Stomach smooth muscle (tissue), 2 donors: ENCODE measurements around the gene NANOS3.
"Not testable (repeated sequence)": the region's sequence is repeated elsewhere in the genome, so short reads cannot be mapped to it uniquely, and the experiment has no call there.

Experiments
- H3K27ac ChIP-seq: one replicate; pipeline ENCODE4 v1.7.0; 2013; ENCODE audit warnings: mild to moderate bottlenecking, low read length, inconsistent platforms
- H3K27me3 ChIP-seq, 2 donors: one replicate each; pipeline ENCODE4 v1.7.0; 2013; ENCODE audit warnings: low read length in 2 of 2; ENCODE audit not compliant: insufficient read depth in 2 of 2, control insufficient read depth in 1 of 2
- H3K36me3 ChIP-seq, 2 donors: one replicate each; pipeline ENCODE4 v1.7.0; 2013; ENCODE audit warnings: low read length in 2 of 2; ENCODE audit not compliant: control insufficient read depth in 2 of 2, insufficient read depth in 2 of 2
- H3K4me1 ChIP-seq: one replicate; pipeline ENCODE4 v1.7.0; 2013; ENCODE audit warnings: low read length; ENCODE audit not compliant: control insufficient read depth, insufficient read depth
- H3K4me3 ChIP-seq, 2 donors: one replicate each; pipeline ENCODE4 v1.7.0; 2013; ENCODE audit warnings: low read length in 2 of 2
- H3K9ac ChIP-seq, 2 donors: one replicate each; pipeline ENCODE4 v1.7.0; 2013; ENCODE audit warnings: low read length in 2 of 2, mild to moderate bottlenecking in 1 of 2
- H3K9me3 ChIP-seq, 2 donors: one replicate each; pipeline ENCODE4 v1.7.0; 2013; ENCODE audit warnings: low read length in 2 of 2; ENCODE audit not compliant: control insufficient read depth in 2 of 2
- donor health status: healthy.
- donor health status: Pancreatic carcinoma.

Gene NANOS3

GRCh38 chr19:13914777-13915176 lies 37.8 kb downstream of the NANOS3 start:
- Histone ChIP-seq H3K27me3 (no peaks in the 10 kb centered on the region), H3K9ac (no peak overlapping the region), H3K4me3 (no peak overlapping the region), H3K27ac (no peak overlapping the region), H3K36me3 (peaks cover 22 to 26% of the 10 kb centered on the region in 2 donors), H3K9me3 (no peaks in the 10 kb centered on the region), H3K4me1 (no peaks in the 10 kb centered on the region)

- H3K27ac ChIP-seq = no peak overlapping the region
- peaks cover 28 to 32% of the 10 kb centered on the region in 2 donors for H3K36me3 ChIP-seq
- no peak overlapping the region for H3K9ac ChIP-seq
- no peaks in the 10 kb centered on the region for H3K4me1 ChIP-seq
- H3K4me3 ChIP-seq = no peak overlapping the region
- H3K27me3 ChIP-seq = no peaks in the 10 kb centered on the region
- H3K9me3 ChIP-seq = peaks cover 0 to 6% of the 10 kb centered on the region in 2 donors
Measured at GRCh38 chr19:13917888-13918406, 41.0 kb downstream of the NANOS3 start.

- Histone ChIP-seq H3K4me1 (no peaks in the 10 kb centered on the region), H3K9me3 (peaks cover 0 to 6% of the 10 kb centered on the region in 2 donors), H3K36me3 (peaks cover 24 to 34% of the 10 kb centered on the region in 2 donors), H3K4me3 (no peak overlapping the region), H3K9ac (no peak overlapping the region), H3K27ac (no peak overlapping the region), H3K27me3 (no peaks in the 10 kb centered on the region)
Measured at GRCh38 chr19:13918726-13919411, 41.9 kb downstream of the NANOS3 start.

- H3K4me1 ChIP-seq = no peaks in the 10 kb centered on the region
- H3K27ac ChIP-seq = no peak overlapping the region
- H3K4me3 ChIP-seq = no peak overlapping the region
- H3K9me3 ChIP-seq = peaks cover 0 to 6% of the 10 kb centered on the region in 2 donors
- H3K9ac ChIP-seq = no peak overlapping the region
- H3K36me3 ChIP-seq = peaks cover 21 to 37% of the 10 kb centered on the region in 2 donors
- no peaks in the 10 kb centered on the region for H3K27me3 ChIP-seq
Measured at GRCh38 chr19:13920524-13920923, 43.6 kb downstream of the NANOS3 start.

- no peak overlapping the region for H3K27ac ChIP-seq
- no peaks in the 10 kb centered on the region for H3K4me1 ChIP-seq
- peaks cover 20 to 33% of the 10 kb centered on the region in 2 donors for H3K36me3 ChIP-seq
- no peak overlapping the region for H3K9ac ChIP-seq
- H3K9me3 ChIP-seq = peaks cover 0 to 6% of the 10 kb centered on the region in 2 donors
- H3K27me3 ChIP-seq = no peaks in the 10 kb centered on the region
- H3K4me3 ChIP-seq = no peak overlapping the region
Measured at GRCh38 chr19:13920940-13921747, 44.2 kb downstream of the NANOS3 start.

- not testable (repeated sequence) for H3K27me3 ChIP-seq, H3K9me3 ChIP-seq, H3K4me1 ChIP-seq, H3K27ac ChIP-seq, H3K4me3 ChIP-seq, H3K9ac ChIP-seq
- H3K36me3 ChIP-seq = peaks cover 23 to 42% of the 10 kb centered on the region in 2 donors
Measured at GRCh38 chr19:13922118-13922517, 45.2 kb downstream of the NANOS3 start.

GRCh38 chr19:13923194-13923987 lies 46.5 kb downstream of the NANOS3 start:
- H3K27me3 ChIP-seq = no peaks in the 10 kb centered on the region
- H3K36me3 ChIP-seq = peaks cover 19 to 40% of the 10 kb centered on the region in 2 donors
- H3K27ac ChIP-seq = no peak overlapping the region
- peaks cover 0 to 6% of the 10 kb centered on the region in 2 donors for H3K9me3 ChIP-seq
- H3K4me1 ChIP-seq = no peaks in the 10 kb centered on the region
- no peak overlapping the region for H3K4me3 ChIP-seq
- no peak overlapping the region for H3K9ac ChIP-seq

- H3K36me3 ChIP-seq = peaks cover 14 to 34% of the 10 kb centered on the region in 2 donors
- H3K9me3 ChIP-seq = peaks cover 0 to 1% of the 10 kb centered on the region in 2 donors
- no peak overlapping the region for H3K4me3 ChIP-seq
- no peaks in the 10 kb centered on the region for H3K4me1 ChIP-seq
- no peak overlapping the region for H3K9ac ChIP-seq
- H3K27ac ChIP-seq = no peak overlapping the region
- no peaks in the 10 kb centered on the region for H3K27me3 ChIP-seq
Measured at GRCh38 chr19:13926010-13926409, 49.1 kb downstream of the NANOS3 start.

GRCh38 chr19:13926715-13927114 lies 49.8 kb downstream of the NANOS3 start:
- Histone ChIP-seq H3K4me3 (no peak overlapping the region), H3K36me3 (peaks cover 12 to 29% of the 10 kb centered on the region in 2 donors), H3K9me3 (no peaks in the 10 kb centered on the region), H3K27me3 (no peaks in the 10 kb centered on the region), H3K27ac (no peak overlapping the region), H3K9ac (no peak overlapping the region), H3K4me1 (no peaks in the 10 kb centered on the region)

- peaks cover 0 to 7% of the 10 kb centered on the region in 2 donors for H3K27me3 ChIP-seq
- no peaks in the 10 kb centered on the region for H3K4me1 ChIP-seq
- H3K4me3 ChIP-seq = no peak overlapping the region
- no peak overlapping the region for H3K9ac ChIP-seq
- H3K9me3 ChIP-seq = no peaks in the 10 kb centered on the region
- H3K27ac ChIP-seq = no peak overlapping the region
- H3K36me3 ChIP-seq = peaks cover 7 to 17% of the 10 kb centered on the region in 2 donors
Measured at GRCh38 chr19:13929340-13929739, 52.4 kb downstream of the NANOS3 start.
